GM12873 (cell line): ENCODE results near the gene PELI1.

Experiments
- TF ChIP-seq, protein P1 (sequence below): IDR thresholded peaks from 2 replicates; pipeline ENCODE4 v1.5.1; 2012; ENCODE audit warnings: low read depth, mild to moderate bottlenecking, moderate library complexity, low read length, control low read depth; ENCODE audit not compliant: insufficient read depth; ENCODE audit errors: missing control alignments

The PELI1 gene

GRCh38 chr2:64081046-64081445 is 63.2 kb downstream of the PELI1 start:
- TF ChIP-seq, protein P1, sequence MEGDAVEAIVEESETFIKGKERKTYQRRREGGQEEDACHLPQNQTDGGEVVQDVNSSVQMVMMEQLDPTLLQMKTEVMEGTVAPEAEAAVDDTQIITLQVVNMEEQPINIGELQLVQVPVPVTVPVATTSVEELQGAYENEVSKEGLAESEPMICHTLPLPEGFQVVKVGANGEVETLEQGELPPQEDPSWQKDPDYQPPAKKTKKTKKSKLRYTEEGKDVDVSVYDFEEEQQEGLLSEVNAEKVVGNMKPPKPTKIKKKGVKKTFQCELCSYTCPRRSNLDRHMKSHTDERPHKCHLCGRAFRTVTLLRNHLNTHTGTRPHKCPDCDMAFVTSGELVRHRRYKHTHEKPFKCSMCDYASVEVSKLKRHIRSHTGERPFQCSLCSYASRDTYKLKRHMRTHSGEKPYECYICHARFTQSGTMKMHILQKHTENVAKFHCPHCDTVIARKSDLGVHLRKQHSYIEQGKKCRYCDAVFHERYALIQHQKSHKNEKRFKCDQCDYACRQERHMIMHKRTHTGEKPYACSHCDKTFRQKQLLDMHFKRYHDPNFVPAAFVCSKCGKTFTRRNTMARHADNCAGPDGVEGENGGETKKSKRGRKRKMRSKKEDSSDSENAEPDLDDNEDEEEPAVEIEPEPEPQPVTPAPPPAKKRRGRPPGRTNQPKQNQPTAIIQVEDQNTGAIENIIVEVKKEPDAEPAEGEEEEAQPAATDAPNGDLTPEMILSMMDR, result no peak

- TF ChIP-seq, protein P1, result no peak
Observed at GRCh38 chr2:64080179-64080578, 64.0 kb downstream of the PELI1 start.

DNA sequence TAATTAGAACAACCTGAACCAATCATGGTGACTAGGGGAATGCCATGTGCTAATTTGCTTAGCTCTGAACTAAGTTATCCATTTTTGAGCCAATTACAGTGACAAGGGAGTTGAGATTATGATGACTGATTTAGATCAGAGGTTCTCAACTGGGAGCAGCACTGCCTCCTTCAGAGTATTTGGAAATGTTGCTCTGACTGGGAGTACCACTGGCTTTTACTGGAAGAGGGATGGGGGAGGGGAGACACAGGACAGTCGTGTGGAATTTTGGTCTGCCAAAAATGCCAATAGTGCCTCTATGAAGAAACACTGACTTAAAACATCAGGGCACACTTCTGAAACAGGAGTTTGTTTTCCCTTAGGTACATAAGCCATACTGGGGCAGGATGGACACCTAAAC is 76.9 kb downstream of the PELI1 start:
- TF ChIP-seq, protein P1, result no peak

DNA sequence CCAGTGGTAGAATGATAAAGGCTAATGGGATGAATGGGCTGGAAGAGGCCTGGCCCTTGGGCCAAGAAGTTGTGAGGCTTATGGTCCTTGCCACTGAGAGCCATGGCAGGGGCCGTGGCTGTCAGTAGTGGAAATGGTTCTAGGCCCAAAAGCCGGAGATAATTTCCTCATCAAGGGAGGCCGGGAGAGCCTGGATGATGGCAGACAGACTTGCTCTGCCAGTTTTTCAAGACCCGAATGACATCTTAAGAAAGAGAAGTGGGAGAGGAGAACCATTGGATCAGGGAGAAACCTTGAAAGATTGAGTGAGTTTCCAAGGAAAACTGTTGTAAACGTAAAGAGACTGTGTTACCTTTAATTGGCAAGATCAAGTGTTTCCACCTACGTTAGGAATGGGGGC is 78.7 kb downstream of the PELI1 start:
- TF ChIP-seq, protein P1, result no peak

DNA sequence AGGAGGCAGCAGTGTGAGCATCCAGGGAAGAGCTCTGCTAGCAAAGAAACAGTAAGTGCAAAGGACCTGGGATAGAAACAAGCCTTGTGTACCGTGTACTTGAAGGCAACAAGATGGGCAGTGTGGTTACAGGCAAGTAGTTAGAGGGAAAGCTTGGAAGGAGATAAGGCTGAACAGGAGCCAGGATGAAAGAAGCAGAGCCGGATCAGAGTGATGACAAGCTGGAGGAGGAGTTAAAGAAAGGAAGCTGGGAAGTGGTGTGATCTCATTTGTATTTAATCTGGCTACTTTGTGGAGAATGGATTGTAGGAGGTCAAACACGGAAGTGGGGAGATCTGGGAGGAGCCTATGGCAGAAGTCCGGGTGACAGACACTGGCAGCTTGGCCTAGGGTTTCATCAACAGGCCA is 80.3 kb downstream of the PELI1 start:
- TF ChIP-seq, protein P1, result no peak

DNA sequence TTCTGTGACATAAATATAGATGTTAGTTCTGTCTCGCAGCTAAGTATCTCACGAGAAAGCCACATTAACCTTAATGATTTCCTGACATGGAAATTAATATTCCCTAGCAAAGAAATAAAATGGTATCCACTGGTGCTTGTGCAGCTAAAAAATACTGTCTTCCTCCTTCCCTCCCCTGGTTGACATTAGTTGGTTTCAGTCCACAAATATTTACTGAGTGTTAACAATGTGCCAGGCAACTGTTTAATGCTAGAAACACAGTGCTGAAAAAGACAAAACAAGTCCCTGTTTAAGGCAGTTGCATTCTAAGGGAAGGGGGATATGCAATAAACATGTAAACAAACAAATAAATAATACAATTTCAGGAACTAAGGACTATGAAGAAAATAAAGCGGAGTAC is 80.8 kb downstream of the PELI1 start:
- TF ChIP-seq, protein P1, result no peak

DNA sequence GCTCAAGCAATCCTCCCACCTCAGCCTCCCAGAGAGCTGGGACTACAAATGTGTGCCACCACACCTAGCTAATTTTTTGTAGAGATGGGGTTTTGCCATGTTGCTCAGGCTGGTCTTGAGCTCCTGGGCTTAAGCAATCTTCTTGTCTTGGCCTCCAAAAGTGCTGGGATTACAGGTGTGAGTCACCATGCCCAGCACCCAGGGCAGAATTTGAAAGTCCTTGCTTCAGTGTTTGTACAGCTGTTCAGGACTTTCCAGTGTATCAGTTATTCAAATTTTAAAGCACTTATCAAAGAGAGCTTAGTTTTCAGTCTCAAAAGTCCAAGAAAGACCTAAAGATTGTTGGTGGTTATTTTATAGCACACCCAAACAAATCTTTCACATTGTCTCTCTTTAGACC is 81.4 kb downstream of the PELI1 start:
- TF ChIP-seq, protein P1, result no peak
